NCI-H2107 (cell line): ENCODE results near the gene HPCAL1.

ENCODE experiments used
- DNase-seq: peaks from one replicate; lab custom pipeline; 2025; lab: John Stamatoyannopoulos, UW

The HPCAL1 gene

DNA sequence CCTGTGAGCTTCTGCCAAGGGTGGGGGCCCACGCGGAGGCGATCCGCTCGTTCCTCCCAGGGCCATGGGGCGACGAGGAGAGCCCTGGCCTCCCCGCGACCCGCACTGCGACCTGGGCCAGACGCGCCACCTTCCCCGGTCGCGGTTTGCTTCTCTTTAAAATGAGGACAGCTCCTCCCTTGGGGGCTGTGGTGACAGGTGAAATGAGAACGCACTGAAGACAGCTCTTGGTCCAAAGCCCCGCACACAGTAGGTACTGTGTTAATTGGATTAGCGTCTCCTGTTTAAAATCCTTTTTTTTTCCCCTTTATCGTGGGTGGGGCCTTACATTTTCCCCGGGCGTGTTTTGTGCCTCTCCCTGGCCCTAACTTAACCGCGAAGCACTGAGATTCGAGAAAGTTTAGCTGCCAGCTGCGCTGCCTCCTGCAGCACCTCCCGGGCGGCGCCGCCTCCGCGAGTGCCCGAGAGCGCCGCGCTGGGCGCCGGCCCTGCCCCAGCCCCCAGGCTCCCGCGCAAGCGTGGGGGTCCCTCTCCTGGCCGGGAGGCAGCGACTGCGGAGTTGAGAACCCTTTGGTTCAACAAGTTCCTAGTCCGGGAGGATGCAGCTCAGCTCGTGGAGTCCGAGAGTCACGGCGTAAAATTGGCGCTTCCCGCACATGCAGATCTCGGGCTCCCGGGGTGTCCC lies 1.1 kb downstream of the HPCAL1 start:
- no peak for DNase-seq

DNA sequence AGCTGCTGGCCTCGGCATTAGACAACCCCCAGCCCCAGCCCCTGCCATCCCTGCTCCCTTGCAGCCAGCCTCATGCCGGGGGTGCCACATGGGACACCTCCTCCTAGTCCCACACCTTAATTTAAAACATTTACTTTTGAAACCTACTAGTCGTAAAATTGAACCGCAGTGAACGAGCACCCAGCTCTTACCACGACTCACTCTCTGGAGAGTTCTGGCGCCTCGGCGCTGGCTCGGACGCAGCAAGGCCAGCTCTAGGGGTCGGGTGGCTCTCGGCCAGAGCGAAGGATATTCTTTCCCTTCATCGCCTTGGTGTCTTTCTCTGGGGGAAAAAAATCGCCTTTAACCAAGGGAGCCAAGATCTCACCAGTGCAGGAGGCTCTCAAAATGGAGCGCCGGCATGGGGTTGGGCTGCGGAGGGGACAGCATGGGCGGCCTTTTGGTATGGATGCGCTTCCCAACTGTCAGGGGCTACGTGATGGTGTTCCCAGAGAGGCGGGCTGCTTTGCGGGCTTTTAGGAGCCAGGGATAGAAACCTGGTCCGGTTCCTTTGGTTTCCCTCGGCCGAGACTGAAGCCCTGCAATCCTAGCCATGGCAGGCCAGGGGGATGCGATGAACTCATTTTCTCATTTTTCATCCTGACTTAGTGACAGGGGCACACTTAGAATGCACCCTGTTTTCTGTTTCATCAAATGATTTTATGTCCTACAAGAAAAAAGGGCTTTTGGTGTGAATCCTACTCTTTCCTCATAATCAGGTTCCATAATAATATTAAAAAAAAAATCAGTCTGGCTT lies 2.0 kb downstream of the HPCAL1 start:
- DNase-seq: no peak

DNA sequence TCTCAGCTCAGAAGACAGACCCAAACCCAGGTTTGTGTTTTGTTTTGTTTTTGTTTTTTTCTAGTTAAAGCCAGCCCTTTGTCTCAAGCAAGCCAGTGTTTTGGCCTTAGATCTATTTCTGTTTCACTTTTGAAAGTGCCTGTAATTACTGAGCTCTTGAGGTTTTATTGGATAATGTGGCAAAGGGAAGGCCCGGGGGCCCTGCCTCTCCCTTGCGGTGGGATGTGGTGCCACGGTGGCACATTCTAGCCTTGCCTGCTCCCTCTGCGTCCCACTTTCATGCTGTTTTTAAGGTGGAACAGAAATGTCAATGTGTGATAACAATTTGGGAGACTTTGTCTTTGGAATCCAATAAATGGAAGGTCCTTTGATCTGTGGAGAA lies 2.5 kb downstream of the HPCAL1 start:
- DNase-seq: no peak

DNA sequence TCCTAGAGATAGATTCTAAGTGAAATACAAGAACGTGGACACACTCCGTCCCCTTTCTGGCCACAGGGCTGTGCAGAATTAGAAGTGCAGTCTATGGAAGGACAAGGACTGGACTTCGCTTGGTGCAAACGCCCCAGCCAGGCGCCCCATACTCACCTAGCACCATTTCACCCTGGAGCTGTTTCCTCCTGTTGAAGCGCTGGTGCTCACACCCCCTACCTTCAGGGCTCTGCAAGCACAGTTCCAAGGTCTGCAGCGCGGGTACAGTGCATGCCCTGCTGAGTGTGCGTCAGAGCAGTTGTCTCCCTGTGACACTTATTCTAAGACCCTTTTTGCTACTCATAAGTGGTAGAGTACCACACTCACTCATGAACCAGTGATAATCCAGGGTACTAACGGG lies 3.0 kb downstream of the HPCAL1 start:
- no peak for DNase-seq

DNA sequence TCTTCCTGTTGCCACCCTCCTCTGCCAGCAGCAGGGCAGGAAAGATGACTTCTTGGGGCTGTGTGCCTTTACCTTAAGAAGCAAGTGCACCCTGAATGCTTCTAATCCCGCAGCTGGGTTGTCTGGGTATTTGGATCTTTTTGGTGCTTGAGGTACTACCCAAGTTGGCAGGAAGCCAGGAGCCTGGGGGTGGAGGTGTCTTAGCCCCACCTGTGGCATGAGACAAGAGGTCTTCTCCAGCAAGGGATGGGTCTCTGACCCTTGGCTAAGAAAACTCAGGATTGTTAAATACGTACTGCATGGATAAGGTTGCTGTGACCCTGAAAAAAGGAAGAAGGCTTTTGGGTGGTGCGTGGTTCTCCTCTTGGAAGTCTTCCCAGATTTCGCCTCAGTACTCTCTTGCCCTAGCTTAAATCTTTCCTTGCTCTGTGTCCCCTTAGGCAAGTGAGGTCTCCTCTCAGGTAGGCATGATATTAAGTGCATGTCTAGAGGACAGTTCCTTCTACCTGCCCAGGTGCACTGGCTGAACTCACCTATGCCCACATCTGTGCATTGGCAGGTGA lies 4.3 kb downstream of the HPCAL1 start:
- no peak for DNase-seq

DNA sequence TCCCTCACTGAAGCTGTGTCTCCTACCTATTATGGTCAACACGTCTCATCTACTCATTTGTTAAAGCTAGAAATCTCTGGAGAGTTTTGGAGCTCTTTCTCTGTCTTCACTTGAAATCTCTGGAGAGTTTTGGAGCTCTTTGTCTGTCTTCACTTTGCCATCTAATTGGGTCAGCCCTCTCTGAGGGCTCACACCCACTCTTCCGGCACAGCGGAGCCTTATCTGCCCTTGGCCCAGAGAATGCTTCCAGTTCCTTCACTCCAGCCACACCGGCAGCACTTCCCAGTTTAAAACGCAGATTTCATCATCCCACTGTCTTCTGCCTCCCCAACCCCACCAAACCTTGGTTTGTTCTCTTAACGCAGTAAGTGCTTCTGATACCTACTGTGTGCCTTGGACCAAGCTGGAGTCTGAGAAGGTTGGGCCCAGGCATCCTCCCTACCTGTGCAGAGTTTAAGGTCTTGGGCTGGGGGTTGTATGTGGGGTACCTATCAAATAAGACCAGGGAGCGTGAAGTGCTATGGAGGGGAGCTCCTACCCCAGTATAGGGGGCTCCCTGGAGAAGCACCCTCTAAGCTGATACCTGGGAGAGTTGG lies 5.0 kb downstream of the HPCAL1 start:
- no peak for DNase-seq

DNA sequence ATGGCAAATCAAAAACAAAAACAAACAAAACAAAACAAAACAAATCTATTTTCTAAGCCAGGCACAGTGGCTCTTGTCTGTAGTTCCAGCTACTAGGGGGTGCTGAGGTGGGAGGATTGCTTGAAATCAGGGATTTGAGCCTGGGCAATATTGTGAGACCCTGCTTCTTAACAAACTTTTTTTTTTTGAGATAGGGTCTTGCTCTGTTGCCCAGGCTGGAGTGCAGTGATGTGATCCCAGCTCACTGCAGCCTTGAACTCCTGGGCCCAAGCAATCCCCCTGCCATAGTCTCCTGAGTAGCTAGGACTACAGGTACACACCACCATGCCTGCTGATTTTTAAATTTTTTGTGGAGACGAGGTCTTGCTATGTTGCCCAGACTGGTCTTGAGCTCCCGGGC lies 6.2 kb downstream of the HPCAL1 start:
- DNase-seq: no peak

DNA sequence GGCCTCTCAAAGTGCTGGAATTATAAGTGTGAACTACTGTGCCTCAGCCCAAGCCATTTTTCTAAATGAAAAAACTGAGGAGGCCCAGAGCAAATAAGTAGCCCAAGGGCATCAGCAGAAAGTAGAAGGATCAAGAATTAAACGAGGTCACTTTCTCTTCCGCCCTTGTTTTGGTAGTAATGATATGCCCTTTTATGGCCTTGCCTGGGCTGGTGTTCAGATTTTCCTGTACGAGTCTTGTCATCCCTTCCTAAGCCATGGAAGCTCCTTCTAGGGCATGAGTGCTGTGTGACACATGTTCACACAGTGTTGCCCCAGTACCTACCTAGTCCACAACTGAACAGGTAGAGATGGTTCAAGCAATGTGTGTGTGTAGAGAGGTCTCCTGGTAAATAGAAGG lies 6.6 kb downstream of the HPCAL1 start:
- DNase-seq: no peak

DNA sequence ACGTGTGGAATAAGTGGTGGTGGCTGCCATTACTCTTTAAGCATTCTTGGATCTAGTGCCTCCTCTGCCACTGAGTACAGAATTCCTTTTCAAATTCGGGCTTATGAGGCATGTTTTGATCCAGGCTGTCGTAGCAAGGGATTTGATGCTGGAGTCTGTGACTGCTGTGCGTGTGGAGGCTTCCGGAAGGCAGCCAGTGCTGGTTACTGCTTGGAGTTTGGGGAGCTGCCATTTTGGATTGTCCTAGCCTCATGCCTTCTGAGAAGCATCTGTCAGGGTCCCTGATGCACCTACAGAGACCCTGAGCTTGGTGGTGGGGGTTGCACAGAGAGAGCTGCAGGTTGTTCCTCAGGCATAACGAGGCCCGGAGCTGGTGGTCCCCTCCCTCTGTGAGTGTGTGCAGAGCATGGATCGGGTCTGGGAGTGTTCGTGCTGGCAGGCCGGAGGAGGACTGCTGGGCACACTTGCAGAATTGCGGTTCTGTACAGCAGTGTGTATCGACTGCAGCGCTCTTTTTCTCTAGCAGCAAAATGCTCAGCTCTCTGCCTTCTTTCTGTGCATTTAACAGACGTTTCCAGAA lies 7.7 kb downstream of the HPCAL1 start:
- DNase-seq: no peak

DNA sequence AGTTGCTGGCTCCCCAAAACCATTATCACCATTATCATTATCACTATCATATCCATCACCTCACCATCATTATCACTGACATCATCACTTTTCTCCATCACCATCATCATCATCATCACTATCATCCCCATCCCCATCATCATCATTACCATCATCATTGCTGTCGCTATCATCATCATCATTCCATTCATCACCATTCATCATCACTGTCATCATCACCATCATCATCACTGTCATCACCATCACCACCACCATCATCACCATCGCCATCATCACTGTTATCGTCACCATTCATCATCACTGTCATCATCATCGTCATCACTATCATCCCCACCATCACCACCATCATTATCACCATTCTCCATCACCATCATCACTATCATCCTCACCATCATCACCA lies 9.0 kb downstream of the HPCAL1 start:
- no peak for DNase-seq

DNA sequence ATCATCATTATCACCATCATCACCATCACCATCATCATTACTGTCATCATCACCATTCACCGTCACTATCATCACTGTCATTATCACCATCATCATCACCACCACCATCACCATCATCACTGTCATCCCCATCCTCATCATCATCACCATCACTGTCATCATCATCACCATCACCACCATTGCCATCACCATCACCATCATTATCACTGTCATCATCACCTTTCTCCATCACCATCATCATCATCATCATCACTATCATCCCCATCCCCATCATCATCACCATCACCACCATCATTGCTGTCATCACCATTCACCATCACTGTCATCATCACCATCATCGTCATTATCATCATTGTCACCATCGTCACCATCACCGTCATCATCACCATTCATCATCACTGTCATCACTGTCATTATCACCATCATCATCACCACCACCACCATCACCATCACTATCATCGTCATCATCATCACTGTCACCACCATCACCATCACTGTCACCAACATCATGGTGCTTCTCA lies 9.8 kb downstream of the HPCAL1 start:
- no peak for DNase-seq

DNA sequence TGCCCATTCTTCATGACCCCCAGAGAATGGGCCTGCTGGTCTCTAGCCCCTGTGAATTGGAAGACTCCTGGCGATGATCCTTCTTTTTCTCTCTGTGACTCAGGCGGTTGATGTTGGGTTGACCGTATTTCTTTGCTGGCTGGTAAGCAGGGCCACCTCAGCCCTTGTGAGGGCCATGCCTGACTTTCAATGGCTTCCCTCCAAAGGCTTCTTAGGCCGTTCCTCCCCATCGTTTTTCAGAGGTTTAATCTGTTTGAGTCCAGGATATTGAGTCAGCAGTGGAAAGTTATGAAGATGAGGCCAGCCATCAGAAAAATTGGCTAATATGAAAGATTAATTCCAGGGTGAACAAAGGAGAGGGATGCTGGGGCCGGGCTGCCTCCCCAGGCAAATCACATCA lies 13.6 kb downstream of the HPCAL1 start:
- DNase-seq: no peak

DNA sequence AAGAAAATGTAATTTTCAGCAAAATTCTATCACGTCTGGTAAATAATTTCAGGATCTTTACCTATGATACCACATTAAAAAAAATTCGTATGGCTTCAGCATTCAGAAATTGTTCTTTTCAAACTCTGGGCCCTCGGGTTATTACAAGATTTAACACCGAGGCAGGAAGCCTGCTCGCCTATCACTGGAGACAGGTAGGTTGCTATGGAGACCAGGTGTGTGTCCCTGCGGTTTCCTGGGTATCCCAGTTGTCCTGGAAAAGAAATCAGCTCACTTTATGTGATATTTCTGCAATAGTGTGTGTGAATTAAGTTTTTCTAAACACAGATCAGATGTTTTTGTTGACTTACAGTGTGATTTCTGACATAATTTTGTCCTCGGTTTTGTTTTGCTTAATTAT lies 14.2 kb downstream of the HPCAL1 start:
- no peak for DNase-seq

DNA sequence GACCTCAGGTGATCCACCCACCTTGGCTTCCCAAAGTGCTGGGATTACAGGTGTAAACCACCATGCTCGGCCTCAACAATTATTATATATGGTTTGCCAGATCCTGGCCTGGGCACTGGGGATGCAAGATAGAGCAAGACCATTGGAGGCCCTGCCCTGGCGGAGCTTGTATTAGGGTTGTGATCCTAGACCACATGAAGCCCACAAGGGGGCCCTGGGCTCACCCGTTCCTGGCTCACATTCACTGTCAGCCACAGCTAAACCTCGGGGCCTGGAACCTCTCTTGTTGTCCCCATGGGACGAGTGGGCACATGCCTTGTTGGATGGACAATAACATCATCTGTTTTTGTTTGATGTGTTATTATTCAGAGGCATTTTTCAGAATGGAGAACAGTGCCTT lies 14.9 kb downstream of the HPCAL1 start:
- DNase-seq: no peak

DNA sequence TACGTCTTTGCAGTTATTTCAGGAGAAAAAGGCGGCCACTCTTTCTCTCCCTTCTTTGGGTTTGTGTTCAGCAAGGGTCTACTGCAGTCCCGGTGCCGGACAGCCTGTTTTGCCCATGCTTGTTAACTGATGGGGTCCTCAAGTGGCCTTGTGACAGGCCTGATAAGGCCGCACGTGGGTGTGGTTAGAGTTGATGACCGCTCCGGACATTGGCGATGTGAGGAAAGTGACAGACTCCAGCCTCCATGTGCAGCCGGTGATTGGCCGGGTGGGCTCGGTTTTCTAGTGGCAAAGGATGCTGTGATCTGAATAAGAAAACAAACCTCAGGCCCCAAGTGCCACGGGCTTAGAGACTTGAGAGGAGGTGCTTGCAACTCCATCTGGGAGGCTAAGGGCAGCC lies 15.6 kb downstream of the HPCAL1 start:
- DNase-seq: no peak

DNA sequence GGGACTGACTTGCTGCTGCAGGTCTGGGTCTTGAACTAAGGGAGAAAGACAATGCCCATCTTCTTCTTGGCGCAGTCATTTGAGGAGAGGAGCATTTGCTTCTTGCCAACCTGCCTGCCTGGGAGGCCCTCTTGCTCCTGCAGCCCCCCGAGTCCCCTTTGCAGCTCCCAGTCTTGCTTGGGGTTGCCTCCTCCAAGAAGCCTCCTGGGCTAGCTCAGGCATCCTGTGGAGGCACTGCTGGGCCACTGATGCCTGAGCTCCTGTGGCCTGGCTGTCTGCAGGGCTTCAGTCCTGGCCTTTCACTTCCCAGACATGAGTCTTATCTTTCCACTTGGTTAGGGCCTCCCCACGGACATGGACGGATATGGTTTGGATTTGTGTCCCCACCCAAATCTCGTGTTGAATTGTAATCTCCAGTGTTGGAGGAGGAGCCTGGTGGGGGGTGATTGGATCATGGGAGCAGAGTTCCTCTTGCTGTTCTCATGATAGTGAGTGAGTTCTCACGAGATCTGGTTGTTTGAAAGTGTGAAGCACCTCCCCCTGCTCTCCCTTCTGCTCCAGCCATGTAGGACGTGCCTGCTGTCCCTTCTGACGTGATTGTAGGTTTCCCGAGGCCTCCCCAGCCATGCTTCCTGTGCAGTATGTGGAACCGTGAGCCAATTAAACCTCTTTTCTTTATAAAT lies 17.3 kb downstream of the HPCAL1 start:
- no peak for DNase-seq

DNA sequence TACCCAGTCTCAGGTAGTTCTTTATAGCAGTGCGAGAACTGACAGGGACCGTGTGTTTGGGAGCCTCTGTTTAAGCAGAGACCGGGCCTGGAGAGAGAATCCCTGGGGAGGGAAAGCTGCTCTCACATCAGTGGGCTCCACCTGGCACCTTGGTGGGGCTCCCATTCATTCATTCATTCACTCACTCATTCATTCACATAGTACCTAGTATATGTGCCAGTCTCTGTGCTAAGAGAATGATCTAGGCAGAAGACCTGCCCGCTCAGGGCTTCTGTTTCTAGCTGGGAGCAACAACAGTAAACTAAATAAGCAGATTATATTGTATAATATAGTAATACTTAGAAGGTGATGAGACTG lies 17.8 kb downstream of the HPCAL1 start:
- no peak for DNase-seq

DNA sequence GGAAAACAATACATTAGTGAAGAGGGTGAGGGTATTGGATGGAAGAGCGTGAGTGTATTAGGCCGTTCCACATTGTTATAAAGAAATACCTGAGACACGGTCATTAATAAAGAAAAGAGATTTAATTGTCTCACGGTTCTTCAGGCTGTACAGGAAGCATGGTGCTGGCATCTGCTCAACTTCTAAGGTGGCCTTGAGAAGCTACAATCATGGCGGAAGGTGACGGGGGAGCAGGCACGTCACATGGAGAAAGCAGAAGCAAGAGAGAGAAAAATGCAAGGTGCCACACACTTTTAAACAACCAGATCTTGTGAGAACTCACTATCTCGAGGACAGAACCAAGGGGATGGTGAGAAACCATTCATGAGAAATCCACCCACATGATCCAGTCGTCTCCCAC lies 18.2 kb downstream of the HPCAL1 start:
- no peak for DNase-seq

DNA sequence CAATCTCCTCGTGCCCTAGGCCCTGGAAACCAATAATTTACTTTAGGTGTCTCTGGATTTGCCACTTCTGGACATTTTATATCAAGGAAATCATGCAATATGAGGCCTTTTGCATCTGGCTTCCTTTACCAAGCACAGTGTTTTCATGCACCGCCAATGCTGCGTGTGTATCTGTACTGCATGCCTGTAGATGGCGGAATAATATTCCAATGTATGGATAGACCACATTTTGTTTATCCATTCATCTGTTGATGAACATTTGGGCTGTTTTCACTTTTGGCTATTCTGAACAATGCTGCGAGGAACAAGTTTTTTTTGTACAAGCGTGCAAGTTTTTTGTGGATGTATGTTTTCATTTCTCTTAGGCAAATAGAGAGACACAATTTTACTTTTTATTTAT lies 18.9 kb downstream of the HPCAL1 start:
- no peak for DNase-seq

DNA sequence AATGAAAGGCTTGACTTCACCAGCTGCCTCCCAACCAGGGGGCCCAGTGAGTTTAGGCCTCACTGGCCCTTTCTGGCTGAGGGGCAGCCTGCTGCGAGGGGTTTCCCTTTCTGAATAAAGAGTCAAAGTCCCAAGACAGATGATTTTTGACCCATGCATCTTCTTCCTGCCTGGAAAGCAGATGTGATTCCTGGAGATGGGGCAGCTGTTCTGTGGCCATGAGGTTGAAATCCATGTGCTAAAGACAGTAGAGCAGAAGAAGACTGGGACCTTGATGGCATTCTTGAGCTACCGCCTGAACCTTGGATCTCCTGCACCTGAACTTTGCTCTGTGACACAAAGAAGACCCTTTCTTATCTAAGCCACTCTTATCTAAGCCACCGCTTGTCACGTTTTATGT lies 19.8 kb downstream of the HPCAL1 start:
- DNase-seq: no peak

DNA sequence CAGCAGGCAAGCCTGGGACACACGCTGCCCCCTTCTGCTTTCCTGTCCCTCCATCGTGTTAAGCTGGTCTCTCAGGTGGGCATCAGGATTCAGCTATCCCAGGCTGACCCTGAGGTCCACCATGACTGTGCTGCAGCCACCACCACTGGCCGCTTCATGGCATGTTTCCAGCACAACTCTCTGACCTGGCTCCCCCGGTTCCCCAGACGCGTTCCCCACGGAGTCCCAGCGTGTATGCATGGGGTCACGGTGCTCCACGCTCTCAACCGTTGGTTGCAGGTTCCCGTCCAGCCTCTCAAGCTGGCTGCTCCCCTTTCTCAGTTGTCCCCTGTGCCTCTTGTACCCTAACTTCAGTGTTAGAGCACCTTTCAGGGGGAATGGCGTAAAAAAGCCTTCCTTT lies 20.3 kb downstream of the HPCAL1 start:
- DNase-seq: no peak

DNA sequence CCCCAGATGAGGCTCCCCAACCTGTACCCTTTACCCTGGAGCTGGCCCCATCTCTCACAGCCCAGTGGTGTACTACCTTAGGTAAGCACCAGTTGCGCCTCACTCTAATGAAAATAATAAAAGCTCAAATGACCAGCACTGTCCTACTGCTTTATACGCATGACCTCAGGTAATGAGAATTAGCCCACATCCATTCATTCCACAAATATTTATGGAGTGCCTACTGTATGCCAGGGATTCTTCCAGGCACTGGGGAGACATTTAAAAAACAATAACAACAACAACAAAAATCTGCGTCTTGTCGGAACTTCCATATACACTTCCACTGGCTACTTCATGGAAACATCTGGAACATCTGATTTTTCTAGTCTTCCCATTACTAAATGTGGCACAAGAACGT lies 20.8 kb downstream of the HPCAL1 start:
- DNase-seq: no peak
